IMR-90 (cell line): ENCODE measurements around the gene TBCD. TPM values are rescaled to one million over a fixed set of nuclear protein-coding genes. Genes with fewer than 3 reads are reported as not detected.

Experiments used
- ATAC-seq: fragments of 200-7000 bp; cut with Tn5 transposase; 2 replicates; pipeline ENCODE4 v1.9.1; 2020; ENCODE audit warnings: low read depth, mild to moderate bottlenecking, moderate library complexity
- BruUV-seq: library from RNA; stranded (reverse); fragments of 400-500 nt; replicated peaks from 2 replicates; lab custom pipeline; 2021; lab: Mats Ljungman, UMichigan
- CTCF ChIA-PET: fragments of 300-600 bp; formaldehyde crosslinking; extraction: SDS; loops from one replicate; lab custom pipeline; 2021; ENCODE audit warnings: antibody characterized with exemption; lab: Yijun Ruan, JAX
- POLR2A ChIA-PET: fragments of 300-600 bp; sonication (Branson Sonifier 250); formaldehyde crosslinking; loops from one replicate; lab custom pipeline; 2022; ENCODE audit warnings: antibody characterized with exemption; ENCODE audit not compliant: unreplicated experiment; lab: Charles Lee
- DNase-seq: peaks from one replicate; pipeline ENCODE4 v3.0.0; 2013
- H2AFZ ChIP-seq: replicated peaks from 2 replicates; pipeline ENCODE3; 2013; ENCODE audit warnings: low read length, mild to moderate bottlenecking; ENCODE audit not compliant: poor library complexity
- H2AK5ac ChIP-seq: 2 replicates; pipeline ENCODE4 v1.6.1; 2013; ENCODE audit warnings: low read depth, low read length, inconsistent platforms
- H2AK9ac ChIP-seq: replicated peaks from 2 replicates; pipeline ENCODE3; 2013; ENCODE audit warnings: mild to moderate bottlenecking, low read depth, low read length, moderate library complexity; ENCODE audit not compliant: poor library complexity
- H2BK120ac ChIP-seq: 2 replicates; pipeline ENCODE4 v1.6.1; 2013; ENCODE audit warnings: low read depth, low read length, inconsistent platforms
- H2BK15ac ChIP-seq: 3 replicates; pipeline ENCODE4 v1.6.1; 2013; ENCODE audit warnings: low read depth, low read length, inconsistent platforms
- H2BK20ac ChIP-seq: 2 replicates; pipeline ENCODE4 v1.6.1; 2013; ENCODE audit warnings: low read depth, mild to moderate bottlenecking, inconsistent platforms, low read length, moderate library complexity
- H2BK5ac ChIP-seq: 2 replicates; pipeline ENCODE4 v1.6.1; 2013; ENCODE audit warnings: mild to moderate bottlenecking, low read depth, low read length, inconsistent platforms; ENCODE audit not compliant: poor library complexity, severe bottlenecking
- H3K14ac ChIP-seq: replicated peaks from 2 replicates; pipeline ENCODE4 v1.6.1; 2013; ENCODE audit warnings: low read depth, low read length, inconsistent platforms
- H3K18ac ChIP-seq: 2 replicates; pipeline ENCODE4 v1.6.1; 2013; ENCODE audit warnings: low read depth, low read length, control low read depth
- H3K23ac ChIP-seq: 2 replicates; pipeline ENCODE4 v1.6.1; 2013; ENCODE audit warnings: low read depth, low read length, inconsistent platforms
- H3K27ac ChIP-seq: 2 replicates; pipeline ENCODE4 v1.5.1; 2013; ENCODE audit warnings: mild to moderate bottlenecking, control low read depth, low read length; ENCODE audit not compliant: insufficient read depth
- H3K27me3 ChIP-seq: 2 replicates; pipeline ENCODE4 v1.6.1; 2013; ENCODE audit warnings: low read length; ENCODE audit not compliant: control insufficient read depth, insufficient read depth
- H3K36me3 ChIP-seq: 2 replicates; pipeline ENCODE4 v1.6.1; 2013; ENCODE audit warnings: low read length, mixed read lengths; ENCODE audit not compliant: control insufficient read depth, insufficient read depth
- H3K4ac ChIP-seq: 2 replicates; pipeline ENCODE4 v1.6.1; 2013; ENCODE audit warnings: low read depth, low read length, inconsistent platforms
- H3K4me1 ChIP-seq: 2 replicates; pipeline ENCODE4 v1.6.1; 2013; ENCODE audit warnings: low read length, mixed read lengths; ENCODE audit not compliant: control insufficient read depth, insufficient read depth
- H3K4me2 ChIP-seq: 2 replicates; pipeline ENCODE4 v1.6.1; 2013; ENCODE audit warnings: low read depth, mild to moderate bottlenecking, control low read depth, low read length, moderate library complexity
- H3K4me3 ChIP-seq: 2 replicates; pipeline ENCODE4 v1.5.1; 2013; ENCODE audit warnings: low read depth, mild to moderate bottlenecking, control low read depth, low read length, moderate library complexity; ENCODE audit not compliant: insufficient read depth
- H3K56ac ChIP-seq: 2 replicates; pipeline ENCODE4 v1.6.1; 2013; ENCODE audit warnings: low read length, inconsistent platforms; ENCODE audit not compliant: insufficient read depth; ENCODE audit errors: extremely low read depth
- H3K79me1 ChIP-seq, 2 experiments: 2 replicates each; pipeline ENCODE4 v1.6.1; 2013; ENCODE audit warnings: low read length in 2 of 2, inconsistent platforms in 1 of 2, low read depth in 1 of 2
- H3K9ac ChIP-seq: 2 replicates; pipeline ENCODE4 v1.6.1; 2013; ENCODE audit warnings: low read depth, low read length, control low read depth
- H3K9me1 ChIP-seq: 2 replicates; pipeline ENCODE4 v1.6.1; 2013; ENCODE audit warnings: low read length, inconsistent platforms; ENCODE audit not compliant: insufficient read depth
- H3K9me3 ChIP-seq: 2 replicates; pipeline ENCODE4 v1.6.1; 2013; ENCODE audit warnings: low read length; ENCODE audit not compliant: control insufficient read depth, insufficient read depth
- H4K20me1 ChIP-seq: 2 replicates; pipeline ENCODE4 v1.6.1; 2013; ENCODE audit warnings: low read length, inconsistent platforms; ENCODE audit not compliant: insufficient read depth
- H4K5ac ChIP-seq: 2 replicates; pipeline ENCODE4 v1.6.1; 2013; ENCODE audit warnings: mild to moderate bottlenecking, low read depth, low read length, control low read depth
- H4K8ac ChIP-seq, 2 experiments: 2 replicates each; pipeline ENCODE4 v1.6.1; 2013; ENCODE audit warnings: low read depth in 2 of 2, low read length in 2 of 2, control low read depth in 1 of 2, inconsistent platforms in 1 of 2
- H4K91ac ChIP-seq: 2 replicates; pipeline ENCODE4 v1.6.1; 2013; ENCODE audit warnings: low read depth, low read length, inconsistent platforms; ENCODE audit not compliant: insufficient read depth
- MAFK ChIP-seq: IDR thresholded peaks from 2 replicates; pipeline ENCODE4 v1.6.1; 2012; ENCODE audit warnings: low read depth, low read length, improper control_type of control experiment
- WGBS, 2 experiments: methylation state at CpG; one replicate each; pipeline versions ENCODE4 v1.1.5 to v1.1.7; 2013; ENCODE audit warnings: missing lambda C conversion rate in 2 of 2; ENCODE audit not compliant: insufficient read length in 1 of 2; ENCODE audit errors: extremely low coverage in 2 of 2; 5-methylcytosine and 5-hydroxymethylcytosine counted together
- dilution Hi-C: fragments of 300-500 bp; cut with HindIII; formaldehyde crosslinking; loops from one replicate; pipeline ENCODE4 v1.14.3; 2018; ENCODE audit warnings: low sequenced_read_pairs; ENCODE audit not compliant: unreplicated experiment
- in situ Hi-C: fragments of 300-500 bp; cut with MboI; formaldehyde crosslinking; loops from 3 replicates; pipeline ENCODE4 v1.14.3; 2019; ENCODE audit warnings: low sequenced_read_pairs, inconsistent platforms, mixed read lengths
- intact Hi-C: fragments of 100-400 bp; cut with micrococcal nuclease; formaldehyde crosslinking; loops from 2 replicates; pipeline ENCODE4 v1.10.0; 2022
- polyA plus RNA-seq, 3 experiments: library from polyadenylated mRNA; depleted of rRNA; stranded (reverse); fragments of >200 nt; gene quantifications; 2 replicates each; pipeline ENCODE4 v1.2.3, GENCODE V29; 2012; ENCODE audit warnings: low replicate concordance in 1 of 3
- total RNA-seq: library from RNA; depleted of rRNA; stranded (reverse); fragments of >200 nt; gene quantifications from 2 replicates; pipeline ENCODE4 v1.2.3, GENCODE V29; 2012

Gene TBCD
- total and polyA plus RNA-seq, 2 of the 4 experiments (the other 2 are of a cell fraction) = 21.9 to 54.5 TPM

DNA sequence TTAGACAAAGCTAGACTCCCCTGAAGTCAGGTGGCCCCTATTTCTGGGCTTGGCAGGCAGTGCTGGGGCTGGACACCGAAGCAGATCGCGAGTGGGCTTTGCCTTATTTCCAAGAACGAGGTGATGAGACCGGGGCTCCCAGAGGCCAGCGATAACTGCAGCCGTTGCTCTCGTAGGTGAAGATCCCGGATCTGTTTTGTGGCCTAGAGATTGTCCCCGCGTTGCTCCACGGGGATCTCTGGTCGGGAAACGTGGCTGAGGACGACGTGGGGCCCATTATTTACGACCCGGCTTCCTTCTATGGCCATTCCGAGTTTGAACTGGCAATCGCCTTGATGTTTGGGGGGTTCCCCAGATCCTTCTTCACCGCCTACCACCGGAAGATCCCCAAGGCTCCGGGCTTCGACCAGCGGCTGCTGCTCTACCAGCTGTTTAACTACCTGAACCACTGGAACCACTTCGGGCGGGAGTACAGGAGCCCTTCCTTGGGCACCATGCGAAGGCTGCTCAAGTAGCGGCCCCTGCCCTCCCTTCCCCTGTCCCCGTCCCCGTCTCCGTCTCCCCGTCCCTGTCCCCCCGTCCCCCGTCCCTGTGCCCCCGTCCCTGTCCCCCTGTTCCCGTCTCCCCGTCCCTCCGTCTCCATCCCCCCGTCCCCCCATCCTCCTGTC is 1.5 kb upstream of the TBCD start:
- ChIA-PET POLR2A (no interaction called here), CTCF (no interaction called here)
- Histone ChIP-seq H3K23ac (no peak overlapping the region), H3K9me1 (peaks cover 10% of the 10 kb centered on the region), H2BK15ac (no peak overlapping the region), H3K9me3 (no peaks in the 10 kb centered on the region; the same call in none of the 2 replicates), H4K8ac (no peak overlapping the region), H3K4me2 (no peak overlapping the region), H3K14ac (no peak overlapping the region), H4K20me1 (peaks cover 16% of the 10 kb centered on the region), H3K27me3 (no peaks in the 10 kb centered on the region), H2BK20ac (no peak overlapping the region), H3K18ac (no peak overlapping the region), H3K36me3 (no peaks in the 10 kb centered on the region), H2BK5ac (no peak overlapping the region), H3K4me3 (no peak overlapping the region), H2AK9ac (no peak overlapping the region), H2BK120ac (no peak overlapping the region), H2AFZ (no peak overlapping the region), H4K5ac (no peak overlapping the region), H3K9ac (no peak overlapping the region), H3K56ac (no peak overlapping the region), H4K91ac (no peak overlapping the region), H3K27ac (no peak overlapping the region), H3K4ac (no peak overlapping the region), H2AK5ac (no peak overlapping the region), H3K79me1 (peaks cover 21 to 30% of the 10 kb centered on the region in 2 experiments), H3K4me1 (peaks cover 4% of the 10 kb centered on the region)
- BruUV-seq = no TSS peak
- in situ Hi-C loops (no loop called here), dilution Hi-C loops (no loop called here), intact Hi-C loops (no loop called here)
- no peak for TF ChIP-seq MAFK
- WGBS, 2 experiments = 72% methylated on average over 19 of the region's 40 CpGs; no CpG with 5 or more reads in 1 of the 2 experiments
- DNase-seq (no peak), ATAC-seq (no peak)
